GM21529 (cell line): ENCODE results near the gene HOXA13.

Experiments used
- ATAC-seq: cut with Tn5 transposase; IDR thresholded peaks from one replicate; pipeline ENCODE4 v1.9.1; 2021; ENCODE audit not compliant: unreplicated experiment

Gene HOXA13

GRCh38 chr7:27182861-27183681 lies 16.8 kb downstream of the HOXA13 start:
- no peak for ATAC-seq

- no peak for ATAC-seq
These were observed 17.5 kb downstream of the HOXA13 start for GRCh38 chr7:27182285-27182841.

DNA sequence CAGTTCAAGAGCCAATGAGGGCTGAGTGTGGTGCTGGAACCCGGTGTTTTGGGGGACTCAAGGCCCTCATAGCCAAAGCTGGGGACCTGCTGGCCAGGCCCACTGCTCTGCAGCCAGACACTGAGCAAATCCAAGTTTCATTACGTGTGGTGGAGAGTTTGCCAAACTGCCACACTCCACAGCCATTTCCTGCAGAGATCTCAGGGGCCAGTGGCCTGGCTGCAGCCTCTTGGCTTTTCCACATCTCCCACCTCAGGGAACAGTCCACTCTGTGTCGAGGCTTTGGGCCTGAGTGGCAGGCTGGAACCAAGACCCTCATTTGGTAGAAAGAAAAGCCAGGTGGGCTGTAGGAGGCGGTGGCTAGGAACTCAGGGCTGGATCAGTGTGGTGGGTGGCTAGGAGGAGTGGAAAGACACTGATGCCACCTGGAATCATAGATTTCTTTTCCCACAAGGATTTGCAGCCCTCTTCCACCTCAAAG lies 18.1 kb downstream of the HOXA13 start:
- ATAC-seq: no peak

DNA sequence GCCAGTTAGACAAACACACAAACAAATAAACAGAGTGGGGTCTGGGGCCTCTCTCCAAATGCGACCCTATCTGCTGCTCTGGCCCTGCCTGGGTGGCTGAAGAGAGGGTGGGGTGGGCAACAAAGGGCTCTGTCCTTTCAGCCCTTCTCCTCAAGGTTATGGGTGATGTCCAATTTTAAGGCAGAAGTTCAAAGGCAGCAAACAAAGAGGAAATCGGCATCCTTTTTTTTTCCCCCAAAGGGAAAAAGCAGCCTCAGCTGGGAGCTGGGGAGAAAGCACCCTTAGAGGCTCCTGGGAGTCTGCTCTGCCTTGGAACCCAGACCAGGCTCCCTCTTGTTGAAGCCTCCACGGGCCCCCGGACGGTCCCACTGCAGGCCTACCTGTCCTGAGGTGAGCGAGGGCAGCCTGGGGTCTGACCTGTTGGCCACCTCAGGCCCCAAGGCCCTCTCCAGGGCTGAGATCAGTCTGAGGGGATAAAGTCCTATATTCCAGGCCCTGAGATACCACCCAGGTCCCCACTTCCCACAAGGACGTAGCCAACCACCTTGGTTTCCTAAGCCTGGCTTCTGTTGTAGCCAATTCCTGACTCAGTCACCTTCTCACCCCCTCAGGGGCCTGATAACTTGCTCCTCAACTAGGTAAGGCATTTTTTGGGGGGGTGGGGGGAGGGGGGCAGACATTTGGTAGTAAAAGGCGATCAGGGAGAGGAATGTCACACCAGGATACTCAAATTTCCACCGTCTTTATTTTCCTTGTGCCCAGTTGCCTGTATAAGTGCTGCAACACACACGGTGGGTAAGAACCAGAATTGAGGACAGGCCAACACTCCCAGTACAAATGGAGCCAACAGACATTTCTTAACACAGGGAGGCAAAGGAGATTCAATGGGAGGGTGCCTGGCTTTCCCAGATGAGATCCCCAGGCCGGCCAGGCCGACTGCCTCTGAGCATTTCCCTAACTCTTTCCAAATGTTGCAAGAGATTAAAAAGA lies 19.2 kb downstream of the HOXA13 start:
- no peak for ATAC-seq

- no peak for ATAC-seq
These were observed 20.1 kb downstream of the HOXA13 start for GRCh38 chr7:27179503-27180430.

DNA sequence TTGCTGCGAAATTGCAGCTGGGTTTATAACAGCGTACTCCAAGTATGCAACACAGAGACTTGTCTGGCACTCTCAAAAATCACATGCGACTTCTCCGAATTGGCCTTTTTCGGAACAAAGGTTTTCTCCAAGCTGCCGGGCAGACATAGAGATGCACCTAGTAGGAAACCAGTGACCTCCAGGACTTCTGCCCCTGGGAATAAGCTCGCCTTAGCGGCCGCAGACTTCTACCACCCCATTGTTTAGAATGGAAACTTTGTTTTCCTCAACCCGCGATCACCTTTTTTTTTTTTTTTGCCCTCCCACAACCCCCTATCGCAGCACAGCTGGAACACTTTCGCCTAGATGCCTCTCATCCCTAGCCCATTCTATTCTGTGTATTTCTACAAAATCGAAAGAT lies 20.9 kb downstream of the HOXA13 start:
- no peak for ATAC-seq

GRCh38 chr7:27178366-27178765 lies 21.5 kb downstream of the HOXA13 start:
- no peak for ATAC-seq

DNA sequence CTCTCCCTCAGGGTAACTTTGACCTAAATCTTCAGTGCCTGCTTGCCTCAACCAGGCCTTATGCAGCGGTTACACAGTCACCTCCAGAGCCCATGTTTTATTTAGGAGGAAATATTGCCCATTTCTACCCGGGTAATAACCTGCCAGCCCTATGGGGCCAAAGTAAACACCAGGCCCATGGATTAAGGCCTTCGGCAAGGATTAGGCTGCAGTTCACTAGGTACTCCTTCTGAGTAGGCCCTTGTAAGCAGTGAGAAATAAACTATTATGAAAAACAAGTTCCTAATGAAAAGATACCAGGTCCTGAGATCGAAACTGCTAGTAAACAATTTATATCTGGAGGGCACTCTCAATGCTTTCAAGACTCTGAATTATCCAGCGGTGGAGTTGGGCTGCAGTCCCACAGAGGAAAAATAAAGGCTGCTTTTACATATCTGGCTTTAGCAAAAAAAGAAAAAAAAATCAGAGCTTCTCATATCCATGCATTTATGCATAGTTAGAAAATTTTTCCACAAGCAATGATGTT lies 22.0 kb downstream of the HOXA13 start:
- no peak for ATAC-seq

- no peak for ATAC-seq
These were observed 22.7 kb downstream of the HOXA13 start for GRCh38 chr7:27176962-27177794.

- ATAC-seq: no peak
These were observed 23.4 kb downstream of the HOXA13 start for GRCh38 chr7:27176524-27176845.

DNA sequence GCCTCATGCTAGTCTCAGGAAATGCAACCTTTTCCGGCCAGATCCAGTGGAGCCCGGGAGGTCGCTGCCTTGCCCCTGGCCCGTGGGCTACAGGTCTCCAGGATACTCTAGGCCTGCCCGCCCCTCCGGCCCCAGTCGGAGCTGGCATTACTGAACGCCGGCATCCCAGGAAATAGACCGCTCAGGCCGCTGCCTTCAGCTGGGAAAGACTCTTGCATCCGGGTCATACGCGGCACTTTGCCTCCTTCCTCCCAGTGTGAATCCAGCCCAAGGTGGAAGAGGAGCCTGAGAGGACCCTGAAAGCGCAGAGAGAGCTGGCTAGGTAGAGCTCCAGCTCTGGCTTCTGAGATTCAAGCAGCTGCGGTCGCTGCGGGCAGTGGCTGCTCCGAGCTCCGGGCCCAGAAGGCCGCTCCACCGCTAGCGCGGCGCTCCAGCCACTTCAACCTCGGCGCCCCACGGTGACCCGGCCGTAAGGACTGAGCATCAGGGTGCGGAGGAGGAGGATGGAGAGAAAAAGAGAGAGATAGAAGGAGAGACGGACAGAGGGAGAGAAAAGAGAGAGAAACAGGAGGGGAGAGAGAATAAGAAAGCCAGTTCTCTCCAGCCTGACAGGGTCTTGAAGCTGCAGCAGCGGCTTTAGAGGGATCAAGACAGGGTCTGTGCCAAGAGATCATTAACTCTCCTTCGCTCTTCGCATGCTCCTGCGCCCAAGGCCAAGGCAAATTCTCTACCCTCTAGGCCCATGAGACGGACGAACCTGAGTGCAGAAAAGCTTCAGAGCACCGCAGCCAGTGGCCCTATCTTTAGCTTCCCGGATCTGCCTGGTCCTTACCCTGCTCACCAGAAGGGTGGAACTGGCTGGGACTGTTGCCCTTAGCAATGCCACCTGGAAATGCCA lies 24.0 kb downstream of the HOXA13 start:
- ATAC-seq: no peak

DNA sequence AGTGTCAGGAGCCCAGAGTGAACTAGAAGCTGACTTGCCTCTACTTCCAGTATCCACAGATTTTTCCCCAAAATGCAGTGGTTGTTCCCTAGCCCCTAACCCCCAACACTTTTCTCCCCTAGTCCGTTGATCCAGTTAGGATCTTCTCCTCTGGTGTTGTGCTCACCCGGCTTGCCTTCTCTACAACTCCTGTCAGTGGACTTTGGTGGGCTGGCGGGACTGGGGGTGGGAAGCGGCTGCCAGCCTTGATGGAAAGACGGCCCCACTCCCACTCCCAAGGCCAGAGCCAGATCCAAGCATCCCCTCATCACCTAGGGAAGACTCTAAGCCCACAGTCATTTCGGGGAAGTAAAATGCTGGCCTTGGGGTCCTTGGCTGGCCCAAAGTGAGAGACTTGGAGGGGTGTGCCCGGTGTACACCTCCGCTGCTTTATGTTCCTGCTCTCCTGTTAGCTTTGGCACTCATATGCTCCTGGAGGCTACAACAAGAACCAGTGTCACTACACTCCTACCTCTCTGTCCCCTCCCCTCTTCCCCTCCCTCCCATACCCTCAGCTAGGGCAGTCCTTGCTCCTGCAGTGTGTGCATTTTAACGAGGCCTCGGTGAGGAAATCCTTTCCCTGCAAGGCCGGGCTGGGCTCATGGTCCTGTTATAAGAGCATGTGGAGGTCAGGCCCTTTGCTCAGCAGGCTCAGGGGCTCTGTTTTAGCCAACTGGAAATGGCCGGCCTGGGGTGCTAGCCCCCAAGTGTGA lies 24.8 kb downstream of the HOXA13 start:
- ATAC-seq: no peak

- ATAC-seq: no peak
These were observed 25.7 kb downstream of the HOXA13 start, which contains the start of gene HOXA10 for GRCh38 chr7:27173956-27174873. Gene HOXA10, minus strand, starts transcription at chr7:27174320. Its CDS starts 14 bp downstream, at chr7:27174306.

DNA sequence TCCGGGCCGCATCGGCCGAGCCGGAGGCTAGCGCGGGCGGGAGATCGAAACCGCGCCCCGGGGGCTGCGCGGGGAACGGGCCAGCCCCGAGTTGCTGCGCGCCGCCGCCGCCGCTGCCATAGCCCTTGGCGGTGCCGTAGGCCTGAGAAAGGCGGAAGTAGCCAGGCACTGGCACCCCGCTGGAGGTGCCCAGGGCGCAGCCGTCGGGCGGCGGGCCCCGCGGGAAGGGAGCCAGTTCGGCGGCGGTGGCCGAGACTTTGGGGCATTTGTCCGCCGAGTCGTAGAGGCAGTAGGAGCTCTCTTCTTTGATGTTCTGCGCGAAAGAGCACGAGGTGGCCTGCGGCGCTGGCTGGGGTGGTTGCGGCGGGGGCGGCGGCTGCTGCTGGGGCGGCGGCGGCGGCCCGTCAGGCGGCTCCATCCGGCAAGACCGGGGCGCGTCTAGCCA lies 26.4 kb downstream of the HOXA13 start:
- ATAC-seq: no peak

DNA sequence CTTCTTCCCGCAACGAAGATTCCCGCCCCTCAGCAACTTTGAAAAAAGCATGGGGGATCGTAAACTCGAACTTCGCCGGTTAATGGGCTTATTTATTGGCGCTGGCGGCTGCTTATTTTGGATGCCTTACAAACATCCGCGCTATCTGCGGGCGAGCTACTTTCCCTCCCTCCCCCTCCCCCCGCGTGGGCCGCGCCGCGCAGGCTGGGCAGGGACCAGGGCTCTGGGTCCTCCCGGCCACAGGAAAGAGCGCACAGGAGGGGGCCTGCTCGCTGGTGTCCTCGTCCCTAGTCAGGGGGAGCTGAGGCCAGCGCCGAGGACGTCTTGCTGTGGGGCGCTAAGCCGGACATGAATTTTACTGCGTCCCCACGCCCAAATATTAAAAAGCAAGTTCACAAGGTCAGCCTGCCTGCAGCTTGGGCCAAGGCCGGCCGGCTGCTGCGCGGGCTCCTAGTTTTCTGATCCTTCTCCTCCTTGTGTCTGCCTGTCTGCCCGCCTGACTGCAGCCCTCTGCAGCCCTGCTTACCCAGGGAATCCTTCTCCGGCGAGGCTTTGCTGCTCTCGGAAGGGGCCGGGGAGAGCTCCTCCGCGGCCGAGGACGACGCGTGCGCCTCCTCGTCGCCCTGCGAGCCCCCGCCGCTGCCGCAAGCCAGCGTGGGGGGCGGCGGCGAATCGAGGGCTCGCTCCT lies 26.9 kb downstream of the HOXA13 start:
- no peak for ATAC-seq

DNA sequence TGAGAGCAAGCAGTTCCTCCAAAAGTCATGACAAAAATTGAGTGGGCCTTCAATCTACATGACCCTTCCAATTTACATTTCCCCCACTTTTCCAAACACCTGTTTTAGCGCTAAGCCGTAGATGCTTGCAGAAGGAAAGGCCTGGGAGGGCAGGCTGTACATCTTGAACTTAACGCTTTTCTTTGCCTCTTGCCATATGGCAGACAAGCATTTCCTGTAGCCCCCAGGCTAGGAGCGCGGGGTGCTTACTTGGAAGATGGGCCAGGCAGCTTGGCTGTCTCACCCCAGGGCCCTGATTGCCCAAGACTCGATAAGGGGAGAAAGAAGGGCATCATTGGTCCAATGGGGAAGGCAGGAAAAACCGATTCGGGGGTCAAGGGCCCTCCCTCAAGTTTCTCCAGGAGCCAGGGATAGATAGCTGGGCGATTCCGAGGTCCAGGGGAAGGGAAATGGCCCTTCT lies 27.5 kb downstream of the HOXA13 start:
- no peak for ATAC-seq
